Naive thymus-derived CD4-positive, alpha-beta T cell (primary cell): ENCODE results near the gene LBX2. TPM values are rescaled to one million over a fixed set of nuclear protein-coding genes. Genes with fewer than 3 reads are reported as not detected.
A peak's percentile ranks its signal among the peaks of the same experiment; 100 is the strongest.

ENCODE experiments used
- ATAC-seq: fragments of 150-1000 bp; cut with Tn5 transposase; 2 replicates; pipeline ENCODE4 v1.10.0; 2021; ENCODE audit warnings: mild to moderate bottlenecking, moderate library complexity
- CTCF ChIA-PET: fragments of 350-600 bp; sonication (Branson Sonifier 250); formaldehyde crosslinking; loops from one replicate; lab custom pipeline; 2021; ENCODE audit warnings: antibody characterized with exemption; lab: Charles Lee
- POLR2A ChIA-PET: fragments of 350-600 bp; sonication (Branson Sonifier 250); formaldehyde crosslinking; loops from one replicate; lab custom pipeline; 2021; ENCODE audit warnings: antibody characterized with exemption, inconsistent platforms; lab: Charles Lee
- DNase-seq, 9 donors: peaks; one replicate each; pipeline versions ENCODE4 v3.0.0 to v3.0.0-alpha.2; 2020 to 2022; ENCODE audit warnings: mixed read lengths in 1 of 9
- H3K27ac ChIP-seq: one replicate; pipeline ENCODE4 v1.7.0; 2013; ENCODE audit warnings: mild to moderate bottlenecking, low read depth, low read length, moderate library complexity
- H3K27me3 ChIP-seq, 2 donors: one replicate each; pipeline ENCODE4 v1.7.0; 2013; ENCODE audit warnings: low read length in 2 of 2, mild to moderate bottlenecking in 2 of 2, moderate library complexity in 2 of 2; ENCODE audit not compliant: control insufficient read depth in 2 of 2, insufficient read depth in 2 of 2
- H3K36me3 ChIP-seq, 3 experiments: 1 replicate in 2 of 3; 2 replicates in 1 of 3; pipeline ENCODE4 v1.7.0; 2013; ENCODE audit warnings: low read length in 3 of 3, mild to moderate bottlenecking in 3 of 3, moderate library complexity in 1 of 3; ENCODE audit not compliant: insufficient read depth in 3 of 3, control insufficient read depth in 2 of 3
- H3K4me1 ChIP-seq, 2 donors: one replicate each; pipeline ENCODE4 v1.7.0; 2013; ENCODE audit warnings: low read length in 2 of 2, mild to moderate bottlenecking in 2 of 2, moderate library complexity in 1 of 2; ENCODE audit not compliant: control insufficient read depth in 2 of 2, insufficient read depth in 2 of 2
- H3K4me3 ChIP-seq: 2 replicates; pipeline ENCODE4 v1.7.0; 2013; ENCODE audit warnings: mild to moderate bottlenecking, low read length
- H3K9me3 ChIP-seq, 3 experiments: 1 replicate in 2 of 3; 2 replicates in 1 of 3; pipeline ENCODE4 v1.7.0; 2013; ENCODE audit warnings: low read length in 3 of 3; ENCODE audit not compliant: control insufficient read depth in 2 of 3
- H3K27ac Mint-ChIP-seq, 9 donors: one replicate each; pipeline ENCODE4 v1.8.0; 2020 to 2022; ENCODE audit warnings: mixed read lengths in 9 of 9, mild to moderate bottlenecking in 8 of 9, moderate library complexity in 5 of 9, inconsistent platforms in 2 of 9
- H3K27me3 Mint-ChIP-seq, 5 donors: one replicate each; pipeline ENCODE4 v1.8.0; 2021 to 2022; ENCODE audit warnings: mixed read lengths in 5 of 5, mild to moderate bottlenecking in 1 of 5
- H3K36me3 Mint-ChIP-seq, 5 donors: one replicate each; pipeline ENCODE4 v1.8.0; 2020 to 2022; ENCODE audit warnings: mixed read lengths in 5 of 5, mild to moderate bottlenecking in 3 of 5, inconsistent platforms in 1 of 5
- H3K4me1 Mint-ChIP-seq, 7 donors: one replicate each; pipeline ENCODE4 v1.8.0; 2020 to 2022; ENCODE audit warnings: mixed read lengths in 7 of 7, mild to moderate bottlenecking in 3 of 7, inconsistent platforms in 1 of 7
- H3K4me3 Mint-ChIP-seq, 10 donors: one replicate each; pipeline ENCODE4 v1.8.0; 2020 to 2022; ENCODE audit warnings: mild to moderate bottlenecking in 10 of 10, mixed read lengths in 10 of 10, moderate library complexity in 6 of 10, inconsistent platforms in 2 of 10
- H3K9me3 Mint-ChIP-seq, 11 donors: one replicate each; pipeline ENCODE4 v1.8.0; 2020 to 2022; ENCODE audit warnings: mixed read lengths in 11 of 11, mild to moderate bottlenecking in 4 of 11, inconsistent platforms in 1 of 11, moderate library complexity in 1 of 11
- intact Hi-C, 2 donors: fragments of 100-400 bp; cut with micrococcal nuclease; formaldehyde crosslinking; loops; one replicate each; pipeline ENCODE4 v1.15.1; 2023
- polyA plus RNA-seq, 2 donors: library from polyadenylated mRNA; unstranded; fragments of 300-500 nt; fragmentation: Illumina TruSeq; gene quantifications; one replicate each; pipeline ENCODE4 v1.2.3, GENCODE V29; 2021
- total RNA-seq, 6 experiments: library from RNA in 5 of 6; stranded (reverse) in 5 of 6; gene quantifications; 1 replicate in 5 of 6; 2 replicates in 1 of 6; pipeline ENCODE4 v1.2.3 and lab custom pipeline; 2021 to 2026

Gene LBX2
- total and polyA plus RNA-seq, 7 experiments from 2014 or later: 0.44 to 0.65 TPM; not detected in 5

GRCh38 chr2:74497777-74498499 lies 1.5 kb downstream of the LBX2 start:
- DNase-seq (peak in 1 of 9 donors; percentile 40), ATAC-seq (peak; percentile 41)
- peaks cover 39 to 53% (median 42%) of the 10 kb centered on the region in 5 donors for H3K27me3 Mint-ChIP-seq
- ChIA-PET CTCF (no interaction called here), POLR2A (interaction anchor here (0.6 to 1.2 kb wide), 3 partner anchors 9 to 155 kb away, joined by 3 to 4 read pairs (median 3); partner anchors contain the start of genes PCGF1 and WBP1)
- H3K36me3 Mint-ChIP-seq: peaks cover 4 to 20% (median 11%) of the 10 kb centered on the region in 5 donors
- H3K9me3 Mint-ChIP-seq: no peaks in the 10 kb centered on the region
- Histone ChIP-seq H3K4me1 (peaks cover 8 to 29% of the 10 kb centered on the region in 2 donors), H3K4me3 (peak overlapping the region; percentile 61), H3K9me3 (no peaks in the 10 kb centered on the region), H3K36me3 (peaks cover 0 to 16% (median 0%) of the 10 kb centered on the region in 3 experiments), H3K27ac (no peak overlapping the region), H3K27me3 (peaks cover 4 to 33% of the 10 kb centered on the region in 2 donors)
- H3K27ac Mint-ChIP-seq: peak overlapping the region in 5 of 9 donors; percentile 3 to 85 (median 40)
- peak overlapping the region; percentile 63 to 97 (median 86) for H3K4me3 Mint-ChIP-seq
- peaks cover 19 to 38% (median 30%) of the 10 kb centered on the region in 7 donors for H3K4me1 Mint-ChIP-seq
- intact Hi-C loops: loop anchor here in 1 of 2 donors (1.0 to 2.0 kb wide), 3 partner anchors 9 to 31 kb away; partner anchors contain the start of genes AUP1, HTRA2, PCGF1 and TLX2

GRCh38 chr2:74496997-74497776 lies 2.2 kb downstream of the LBX2 start:
- Mint-ChIP-seq H3K27ac (peak overlapping the region in 2 of 9 donors; percentile 13 to 59), H3K4me1 (peaks cover 16 to 30% (median 22%) of the 10 kb centered on the region in 7 donors), H3K4me3 (peak overlapping the region; percentile 63 to 97 (median 86)), H3K9me3 (no peaks in the 10 kb centered on the region), H3K36me3 (peaks cover 4 to 25% (median 11%) of the 10 kb centered on the region in 5 donors), H3K27me3 (peaks cover 33 to 46% (median 35%) of the 10 kb centered on the region in 5 donors)
- peaks cover 0 to 26% of the 10 kb centered on the region in 2 donors for H3K27me3 ChIP-seq
- ChIA-PET CTCF (no interaction called here), POLR2A (interaction anchor here (0.6 to 1.2 kb wide), 4 partner anchors 10 to 156 kb away, joined by 3 to 4 read pairs (median 3); partner anchors contain the start of genes HTRA2, PCGF1 and WBP1)
- intact Hi-C loops: no loop called here
- H3K4me3 ChIP-seq: peak overlapping the region; percentile 61
- no peak overlapping the region for H3K27ac ChIP-seq
- ATAC-seq (no peak), DNase-seq (no peak)
- H3K36me3 ChIP-seq: peaks cover 0 to 23% (median 0%) of the 10 kb centered on the region in 3 experiments
- no peaks in the 10 kb centered on the region for H3K9me3 ChIP-seq
- peaks cover 8 to 21% of the 10 kb centered on the region in 2 donors for H3K4me1 ChIP-seq

GRCh38 chr2:74495440-74495839 lies 4.0 kb downstream of the LBX2 start:
- H3K27ac Mint-ChIP-seq: peak overlapping the region in 1 of 9 donors; percentile 55
- Histone ChIP-seq H3K27me3 (peaks cover 0 to 22% of the 10 kb centered on the region in 2 donors), H3K27ac (no peak overlapping the region), H3K36me3 (peaks cover 4 to 41% (median 5%) of the 10 kb centered on the region in 3 experiments), H3K4me3 (no peak overlapping the region), H3K9me3 (no peaks in the 10 kb centered on the region), H3K4me1 (peaks cover 8 to 21% of the 10 kb centered on the region in 2 donors)
- peaks cover 18 to 29% (median 20%) of the 10 kb centered on the region in 5 donors for H3K27me3 Mint-ChIP-seq
- H3K9me3 Mint-ChIP-seq: no peaks in the 10 kb centered on the region
- intact Hi-C loops: no loop called here
- ATAC-seq (no peak), DNase-seq (no peak)
- ChIA-PET POLR2A (no interaction called here), CTCF (no interaction called here)
- H3K36me3 Mint-ChIP-seq: peaks cover 11 to 39% (median 16%) of the 10 kb centered on the region in 5 donors
- no peak overlapping the region for H3K4me3 Mint-ChIP-seq
- H3K4me1 Mint-ChIP-seq: peaks cover 15 to 24% (median 20%) of the 10 kb centered on the region in 7 donors

- intact Hi-C loops: no loop called here
- Mint-ChIP-seq H3K4me3 (no peak overlapping the region), H3K27ac (no peak overlapping the region), H3K27me3 (peaks cover 5 to 12% (median 7%) of the 10 kb centered on the region in 5 donors), H3K36me3 (peaks cover 14 to 52% (median 23%) of the 10 kb centered on the region in 5 donors), H3K4me1 (peaks cover 5 to 15% (median 9%) of the 10 kb centered on the region in 7 donors), H3K9me3 (peaks cover 0 to 2% (median 0%) of the 10 kb centered on the region in 11 donors)
- no peak for DNase-seq
- H3K27ac ChIP-seq: no peak overlapping the region
- H3K9me3 ChIP-seq: no peaks in the 10 kb centered on the region
- peaks cover 2 to 11% of the 10 kb centered on the region in 2 donors for H3K4me1 ChIP-seq
- H3K36me3 ChIP-seq: peaks cover 5 to 59% (median 8%) of the 10 kb centered on the region in 3 experiments
- H3K4me3 ChIP-seq: no peak overlapping the region
- peaks cover 0 to 7% of the 10 kb centered on the region in 2 donors for H3K27me3 ChIP-seq
- ChIA-PET POLR2A (interaction anchor here (0.9 to 1.5 kb wide), 2 partner anchors 10 to 23 kb away, joined by 3 to 4 read pairs; partner anchors contain the start of genes CCDC142 and TTC31), CTCF (interaction anchor here (1.8 kb wide), 1 partner anchor 11 kb away, joined by 5 read pairs; the partner anchor contains the start of gene CCDC142)
- ATAC-seq: no peak
These were observed 5.9 kb downstream of the LBX2 start for GRCh38 chr2:74493546-74493945.

GRCh38 chr2:74491648-74492544 lies 7.5 kb downstream of the LBX2 start:
- Mint-ChIP-seq H3K9me3 (peaks cover 0 to 2% (median 0%) of the 10 kb centered on the region in 11 donors), H3K27me3 (no peaks in the 10 kb centered on the region), H3K36me3 (peaks cover 14 to 53% (median 20%) of the 10 kb centered on the region in 5 donors), H3K27ac (no peak overlapping the region), H3K4me1 (peaks cover 0 to 10% (median 1%) of the 10 kb centered on the region in 7 donors), H3K4me3 (no peak overlapping the region)
- POLR2A ChIA-PET: interaction anchor here (0.7 to 0.9 kb wide), 2 partner anchors 9 to 17 kb away, joined by 3 to 5 read pairs; partner anchors contain the start of genes CCDC142 and TTC31
- Histone ChIP-seq H3K9me3 (no peaks in the 10 kb centered on the region), H3K4me1 (no peaks in the 10 kb centered on the region), H3K4me3 (no peak overlapping the region), H3K36me3 (peaks cover 5 to 68% (median 8%) of the 10 kb centered on the region in 3 experiments), H3K27me3 (no peaks in the 10 kb centered on the region), H3K27ac (no peak overlapping the region)
- CTCF ChIA-PET: interaction anchor here (1.8 kb wide), 1 partner anchor 10 kb away, joined by 5 read pairs; the partner anchor contains the start of gene CCDC142
- DNase-seq (no peak), ATAC-seq (no peak)
- intact Hi-C loops: no loop called here
